NCI-H524 treated with DMSO at 0.1 percent for 48 hours (cell line): Measurements from ENCODE around the gene SPRR1A.

Experiments used
- DNase-seq: peaks from one replicate; lab custom pipeline; 2025; lab: John Stamatoyannopoulos, UW

The SPRR1A gene, protein sequence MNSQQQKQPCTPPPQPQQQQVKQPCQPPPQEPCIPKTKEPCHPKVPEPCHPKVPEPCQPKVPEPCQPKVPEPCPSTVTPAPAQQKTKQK

DNA sequence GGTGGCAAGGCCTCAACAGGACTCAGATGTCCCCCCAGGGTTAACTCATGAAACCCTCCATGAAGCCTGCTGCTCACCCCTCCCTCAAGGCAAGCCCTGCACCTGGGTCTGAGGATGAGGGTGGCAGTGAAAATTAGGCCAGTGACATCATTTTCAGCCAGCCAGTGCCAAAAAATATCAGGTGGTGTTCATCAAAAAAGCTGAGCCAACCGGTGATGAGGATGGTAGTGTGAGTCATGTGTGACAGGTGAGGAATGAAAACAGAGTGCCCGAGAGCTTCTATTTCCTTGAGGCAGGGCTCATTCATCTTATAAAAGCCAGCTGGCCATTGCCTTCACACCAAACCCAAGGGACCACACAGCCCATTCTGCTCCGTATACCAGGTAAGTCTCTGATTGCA, at the start of gene SPRR1A:
Gene SPRR1A (plus strand): TSS at position 339 of the 400 bp plus-strand sequence. CDS start 1,150 bp downstream, outside the sequence.
- DNase-seq: no peak

DNA sequence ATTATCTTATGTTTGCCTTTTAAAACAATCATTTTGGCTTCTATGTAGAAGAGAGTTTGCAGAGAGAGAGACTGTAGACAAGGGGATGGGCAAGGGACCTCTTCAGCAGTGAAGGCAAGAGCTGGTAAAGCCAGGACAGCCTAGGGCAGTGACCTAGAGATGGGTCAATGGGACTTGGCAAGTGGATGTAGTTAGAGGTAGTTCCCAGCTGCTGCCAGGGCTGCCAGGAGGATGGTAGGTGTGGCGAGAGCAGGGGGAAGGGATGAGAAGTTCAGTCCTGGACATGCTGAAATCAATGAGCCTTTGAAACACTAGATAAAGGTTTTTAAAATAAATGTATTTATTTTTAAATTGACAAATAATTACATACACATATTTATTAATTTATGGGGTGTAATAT, 43.3 kb upstream of the SPRR1A start:
- DNase-seq: no peak

DNA sequence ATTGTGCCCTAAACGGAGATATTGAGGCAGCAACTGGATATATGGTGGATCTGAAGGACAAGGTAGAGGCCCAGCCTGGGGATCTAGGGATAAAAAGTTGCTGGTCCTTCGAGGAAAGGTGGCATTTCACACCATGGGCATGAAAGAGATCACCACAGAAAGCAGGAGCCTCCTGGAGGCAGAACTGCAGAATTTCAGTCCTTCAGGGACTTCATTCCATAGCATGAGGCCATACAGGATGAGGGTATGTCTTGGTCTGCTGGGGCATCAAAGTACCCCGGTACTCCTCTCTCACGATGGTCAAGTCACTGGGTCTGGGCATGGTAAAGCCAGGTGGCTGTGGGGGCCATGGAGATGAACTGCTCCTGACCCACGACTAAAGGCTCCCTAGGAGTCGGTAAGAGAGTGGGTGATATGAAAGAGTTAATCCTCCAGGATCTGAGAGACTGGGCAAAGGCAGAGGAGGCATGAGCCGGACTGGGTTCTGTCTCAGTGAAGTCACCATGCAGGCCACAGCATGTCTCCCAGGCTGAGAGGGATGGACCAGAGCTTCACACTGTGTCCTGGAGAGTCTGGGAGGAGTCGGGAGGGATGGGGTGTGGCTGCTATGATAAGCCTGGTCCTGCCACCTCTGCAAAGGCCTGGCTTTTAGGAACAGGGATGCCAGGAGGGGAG, 42.7 kb upstream of the SPRR1A start:
- no peak for DNase-seq

DNA sequence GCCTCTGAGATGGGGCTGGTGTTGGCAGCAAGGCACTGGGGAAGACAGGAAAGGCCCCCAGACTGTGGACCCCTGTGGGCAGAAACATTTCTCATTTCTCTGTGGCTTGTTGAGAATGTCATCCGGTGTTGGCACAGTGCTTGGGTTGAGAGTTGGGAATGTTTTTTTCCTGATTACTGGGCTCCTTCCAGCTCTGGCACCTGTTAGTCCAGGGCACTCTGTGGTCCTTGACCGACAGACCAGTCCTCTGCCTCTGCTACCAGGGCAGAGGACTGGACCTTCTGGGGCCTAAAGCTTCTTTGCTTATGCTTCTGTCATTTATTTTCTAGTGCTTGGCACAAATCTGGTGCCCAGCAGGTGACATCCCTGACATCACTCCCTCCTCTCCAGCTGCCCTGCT, 41.7 kb upstream of the SPRR1A start:
- DNase-seq: no peak

DNA sequence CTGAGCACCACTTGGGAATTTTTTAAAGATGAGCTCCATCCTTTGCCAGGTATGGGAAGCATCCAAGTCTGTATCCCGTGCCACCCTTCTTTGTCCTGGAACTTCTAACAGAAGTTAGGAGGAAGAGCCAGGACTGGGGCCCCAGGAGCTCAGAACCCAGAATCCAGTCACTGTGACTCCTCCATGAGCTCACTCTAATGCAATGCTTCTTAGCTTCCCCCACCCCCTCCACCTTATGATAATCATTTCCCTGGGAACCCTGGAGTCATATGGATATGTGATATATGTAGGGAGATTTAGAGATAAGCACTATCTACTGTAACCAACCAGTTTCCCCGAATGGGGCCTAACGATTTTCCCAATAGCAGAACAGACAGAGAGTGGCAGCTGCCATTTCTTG, 37.6 kb upstream of the SPRR1A start:
- no peak for DNase-seq

DNA sequence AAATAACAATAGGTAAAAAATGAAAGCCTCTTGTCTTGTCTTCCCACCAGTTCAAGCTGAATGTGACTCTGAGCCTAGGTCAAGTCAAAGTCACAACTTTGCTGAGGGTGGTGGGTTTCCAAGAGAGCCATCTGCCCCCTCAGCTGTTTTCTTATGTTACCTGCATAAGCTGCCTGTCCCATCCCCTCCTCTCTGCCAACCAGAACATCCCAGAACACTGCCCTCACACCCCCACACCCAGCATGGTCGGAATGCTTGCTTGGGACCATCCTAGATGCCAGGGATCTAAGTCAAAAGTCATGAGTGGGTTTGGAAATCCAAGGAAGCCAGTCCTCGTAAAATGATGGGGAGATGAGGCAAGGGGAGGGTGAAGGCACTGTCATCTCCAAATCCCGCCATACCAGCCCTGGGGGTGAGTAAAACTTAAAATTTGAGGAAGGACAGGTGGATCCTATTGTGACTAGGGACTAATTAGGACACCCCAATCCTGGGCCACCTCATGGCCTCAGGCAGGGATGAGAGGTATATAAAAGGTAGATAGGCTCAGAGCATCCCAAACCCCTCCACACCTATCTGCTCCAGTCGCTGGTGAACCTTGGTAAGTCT, 37.1 kb upstream of the SPRR1A start, which contains the start of gene SPRR5:
Gene SPRR5 (plus strand): TSS at position 556 of the 606 bp plus-strand sequence. CDS start 1,349 bp downstream, outside the sequence.
- no peak for DNase-seq

DNA sequence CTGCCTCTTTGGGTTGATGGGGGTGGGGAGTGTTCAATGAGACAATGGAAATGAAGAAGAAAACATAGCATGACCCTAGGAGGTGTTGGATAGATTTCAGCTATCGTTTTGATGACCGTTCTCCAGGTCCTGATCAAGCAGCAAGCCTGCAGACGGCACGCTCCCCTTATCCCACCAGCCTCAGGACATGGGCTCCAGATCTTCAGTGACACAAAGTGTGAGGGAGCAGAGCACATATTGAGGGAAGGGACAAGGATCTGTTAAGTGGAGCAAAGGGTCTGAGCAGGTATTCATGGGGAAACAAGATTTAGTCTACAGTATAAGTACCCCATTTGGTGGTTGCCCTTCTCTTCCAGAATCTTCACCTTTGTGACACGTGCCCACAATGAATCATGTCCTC, 32.2 kb upstream of the SPRR1A start:
- no peak for DNase-seq

DNA sequence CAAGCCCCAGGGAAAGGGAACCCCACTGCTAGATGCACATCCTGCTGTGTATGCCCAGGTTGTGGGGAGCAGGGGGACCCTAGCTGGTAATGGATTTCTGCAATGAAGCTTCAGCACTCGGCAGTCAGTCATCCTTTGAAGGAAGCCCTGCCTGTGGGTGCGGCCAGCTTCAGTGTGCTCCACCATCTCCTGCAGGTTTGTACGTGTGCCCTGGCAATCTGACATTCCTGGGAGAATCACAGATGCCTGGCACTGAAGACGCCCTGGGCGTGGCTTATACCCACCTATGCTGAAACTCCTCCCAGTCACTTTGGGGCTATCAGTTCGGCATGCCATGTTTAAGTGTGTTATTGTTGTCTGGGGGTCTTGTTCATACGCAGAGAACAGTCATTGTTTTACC, 30.1 kb upstream of the SPRR1A start:
- DNase-seq: no peak

DNA sequence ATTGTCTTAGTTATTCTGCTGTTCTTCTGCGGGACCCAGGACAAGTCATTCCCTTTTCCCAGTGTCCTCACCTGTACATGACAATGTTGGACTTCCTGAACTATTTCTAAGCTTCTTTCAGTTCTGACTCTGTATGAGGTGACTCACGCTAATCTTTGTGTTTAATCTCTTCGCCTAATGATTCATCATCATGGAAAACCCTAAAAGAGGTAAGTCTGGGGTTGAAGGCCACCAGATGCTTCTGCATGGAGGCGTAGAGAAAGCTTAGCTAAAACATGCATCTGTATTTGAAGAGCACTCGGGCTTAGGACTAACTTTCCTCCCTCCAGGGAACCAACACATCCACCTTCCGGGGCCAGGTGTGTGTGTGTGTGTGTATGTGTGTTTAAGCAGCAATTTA, 29.4 kb upstream of the SPRR1A start:
- DNase-seq: no peak

DNA sequence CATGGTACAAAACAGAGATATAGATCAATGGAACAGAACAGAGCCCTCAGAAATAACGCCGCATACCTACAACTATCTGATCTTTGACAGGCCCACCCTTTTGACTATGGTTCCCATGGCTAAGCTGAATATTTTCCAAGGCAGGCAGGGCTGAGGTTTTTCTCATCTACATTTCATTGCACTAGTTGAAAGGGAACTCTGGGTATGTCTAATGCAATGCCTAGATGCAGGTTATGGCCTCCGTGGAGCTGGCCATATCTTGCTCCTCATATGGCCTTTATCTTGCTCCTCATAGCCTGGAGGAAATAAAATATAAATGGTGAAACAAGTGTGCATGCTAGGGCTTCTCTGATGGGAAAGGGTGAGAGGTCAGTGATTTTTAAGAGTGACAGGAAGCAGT, 26.3 kb upstream of the SPRR1A start:
- DNase-seq: no peak

DNA sequence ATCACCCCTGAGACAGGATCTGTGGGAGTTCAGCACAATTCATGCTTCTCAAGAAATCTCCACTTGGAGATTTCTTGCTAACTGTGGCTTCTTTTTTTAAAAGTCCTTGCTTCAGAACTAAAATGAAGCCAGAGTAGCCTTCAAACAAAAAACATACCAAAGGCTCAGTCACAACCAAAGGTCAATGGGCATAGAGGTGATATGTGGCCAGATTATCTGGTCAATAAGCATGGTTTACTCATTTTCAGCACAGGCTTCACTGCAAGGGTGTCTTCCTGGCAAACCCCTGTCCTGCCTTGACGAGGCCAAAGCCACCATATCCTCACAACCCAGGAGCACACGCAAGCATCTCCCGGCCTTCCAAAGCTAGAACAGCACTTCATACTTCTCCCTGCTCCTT, 24.6 kb upstream of the SPRR1A start:
- no peak for DNase-seq

DNA sequence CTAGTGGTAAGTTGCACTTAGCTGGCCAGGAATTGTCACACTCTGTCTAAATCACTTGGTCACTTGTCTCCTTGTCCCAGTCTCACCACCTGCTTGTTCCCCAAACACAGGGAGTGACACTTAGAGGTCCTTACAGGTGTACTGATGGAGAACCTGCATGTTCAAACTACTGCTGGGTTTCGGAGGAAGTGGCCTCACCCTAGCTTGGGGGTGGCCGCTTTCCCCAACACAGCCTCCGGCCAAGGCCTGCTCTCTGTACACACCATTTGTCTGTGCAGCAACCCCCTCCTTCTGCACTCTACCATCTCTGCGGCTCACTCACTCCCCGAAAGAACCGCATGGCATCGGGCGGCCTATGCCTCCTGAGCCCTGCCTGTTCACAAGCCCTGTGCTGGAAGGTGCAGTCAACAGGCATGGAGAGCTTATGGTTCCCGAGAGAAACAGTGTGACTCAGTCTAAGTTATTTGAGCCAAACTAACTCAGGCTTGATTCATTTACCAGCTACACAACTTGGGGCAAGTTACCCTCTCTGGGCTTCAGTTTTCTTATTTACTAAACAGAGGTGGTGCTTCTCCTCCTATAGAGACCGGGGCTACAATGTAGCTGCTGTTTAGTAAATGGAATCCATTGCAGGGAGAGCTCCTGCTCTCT, 24.0 kb upstream of the SPRR1A start:
- DNase-seq: no peak

DNA sequence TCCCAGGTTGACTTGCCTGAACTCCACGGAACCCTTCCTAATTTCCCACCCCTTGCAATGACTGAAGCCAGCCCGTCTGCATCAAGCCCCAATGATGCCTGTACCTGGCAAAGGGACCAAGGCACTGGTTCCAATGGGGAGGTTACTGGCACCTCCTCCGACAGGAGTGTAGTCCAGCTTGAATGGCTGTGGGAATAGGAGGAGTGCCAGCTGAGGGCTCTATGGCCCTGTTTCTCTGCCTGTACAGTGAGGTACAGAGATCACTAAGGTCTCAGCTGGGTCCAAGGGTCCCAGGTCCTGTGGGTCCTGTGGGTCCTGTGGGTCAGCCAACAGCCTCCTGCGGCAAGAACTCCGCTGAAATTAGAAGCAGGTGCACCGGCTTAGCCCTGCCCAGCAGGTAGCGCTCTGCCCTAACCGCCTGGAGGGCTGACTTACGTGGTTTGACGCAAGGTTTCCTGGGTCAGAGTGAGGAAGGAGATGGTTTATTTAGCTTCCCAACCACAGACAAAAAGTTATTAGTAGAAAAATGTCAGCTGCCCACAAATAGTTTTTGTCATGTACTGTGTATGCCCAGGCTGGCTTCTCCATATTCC, 23.3 kb upstream of the SPRR1A start:
- no peak for DNase-seq

DNA sequence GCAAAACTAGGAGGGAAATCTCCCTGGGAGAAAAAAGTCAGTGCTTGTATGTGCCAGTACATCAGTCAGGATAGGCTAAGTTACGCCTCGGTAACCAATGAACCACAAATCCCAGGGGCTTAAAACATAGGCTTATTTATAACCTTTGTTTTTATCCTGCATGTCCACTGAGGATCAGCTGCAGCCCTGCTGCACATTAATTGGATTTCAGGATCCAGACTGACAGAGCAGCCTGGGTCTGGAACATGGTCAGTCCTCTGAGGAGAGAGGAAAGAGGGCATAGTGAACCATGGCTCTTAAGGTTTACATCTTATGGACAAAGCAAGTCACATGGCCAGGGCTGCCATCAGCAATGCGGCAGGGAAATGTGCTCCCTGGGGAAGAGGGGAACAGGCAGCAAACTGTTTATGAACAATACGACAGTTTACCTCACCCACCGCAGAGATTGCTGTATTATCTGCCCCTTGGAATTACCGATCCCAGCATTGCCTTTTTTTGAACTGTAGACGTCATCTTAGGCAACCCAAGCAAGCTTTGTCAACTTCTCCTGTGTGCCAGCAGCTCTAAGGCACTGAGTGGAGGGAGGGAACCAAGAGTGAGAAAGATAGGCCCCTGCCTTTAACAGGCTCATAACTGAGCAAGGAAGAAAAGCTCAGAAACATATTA, 22.5 kb upstream of the SPRR1A start:
- DNase-seq: no peak

DNA sequence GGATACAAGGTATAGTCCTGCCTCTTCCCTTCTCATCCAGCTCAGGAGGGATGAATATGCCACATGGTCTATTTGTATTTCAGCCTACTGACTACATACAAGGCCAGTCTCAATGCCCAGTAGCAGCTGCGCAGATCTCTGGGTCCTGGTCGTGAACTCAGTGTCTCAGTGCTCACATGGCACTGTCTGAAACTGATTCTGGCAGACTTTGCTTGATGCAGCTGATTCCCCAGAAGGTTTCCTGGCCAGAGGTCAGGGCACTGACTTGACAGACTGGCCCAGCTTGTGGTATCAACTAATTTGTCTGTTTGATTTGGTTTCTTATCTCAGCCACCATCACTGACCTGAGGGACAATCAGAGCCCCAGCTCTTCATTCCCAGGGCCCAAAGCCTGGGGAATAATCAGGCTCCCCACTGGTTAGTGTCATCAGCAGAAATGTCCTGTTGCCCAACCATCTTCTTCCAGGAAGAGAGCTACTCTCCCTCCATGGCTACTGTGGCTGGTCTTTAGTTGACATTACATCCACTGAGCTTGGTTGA, 20.9 kb upstream of the SPRR1A start:
- DNase-seq: no peak

DNA sequence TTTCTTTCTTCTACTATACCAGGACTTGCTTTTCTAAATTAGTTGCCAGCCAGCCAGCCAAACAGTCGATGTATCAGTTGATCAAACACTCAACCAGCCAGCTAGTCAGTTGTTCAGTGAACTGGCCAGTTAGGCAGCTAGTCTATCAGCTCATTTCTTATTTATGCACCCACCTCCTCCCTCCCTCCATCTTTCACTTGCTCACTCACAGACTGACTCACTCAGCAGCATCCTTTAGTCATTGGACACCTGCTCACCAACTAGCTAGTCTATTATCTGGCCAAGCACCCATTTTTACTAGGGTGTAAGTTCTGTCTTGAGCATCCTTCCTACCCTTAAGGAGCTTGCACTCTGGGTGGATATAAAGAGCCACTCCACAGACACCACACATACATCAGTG, 19.3 kb upstream of the SPRR1A start:
- no peak for DNase-seq

DNA sequence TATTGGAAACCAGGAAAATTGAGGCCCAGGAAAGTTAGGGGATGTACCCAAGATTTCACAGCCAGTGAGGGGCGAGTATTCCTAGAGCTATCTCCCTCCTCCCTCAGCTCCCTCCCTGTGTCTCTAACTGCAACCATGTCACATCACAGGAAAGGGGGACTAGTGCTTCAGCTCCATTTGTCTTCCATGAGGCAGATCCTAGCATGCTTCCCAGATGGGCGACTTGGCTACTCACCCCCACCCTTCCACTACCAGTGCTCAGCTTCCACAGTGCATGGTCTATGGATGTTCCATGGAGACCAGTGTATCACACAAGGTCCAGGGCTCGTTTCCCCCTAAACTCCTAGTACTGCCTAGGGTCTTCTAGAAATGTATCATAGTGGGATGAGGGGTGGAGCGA, 18.0 kb upstream of the SPRR1A start:
- no peak for DNase-seq

DNA sequence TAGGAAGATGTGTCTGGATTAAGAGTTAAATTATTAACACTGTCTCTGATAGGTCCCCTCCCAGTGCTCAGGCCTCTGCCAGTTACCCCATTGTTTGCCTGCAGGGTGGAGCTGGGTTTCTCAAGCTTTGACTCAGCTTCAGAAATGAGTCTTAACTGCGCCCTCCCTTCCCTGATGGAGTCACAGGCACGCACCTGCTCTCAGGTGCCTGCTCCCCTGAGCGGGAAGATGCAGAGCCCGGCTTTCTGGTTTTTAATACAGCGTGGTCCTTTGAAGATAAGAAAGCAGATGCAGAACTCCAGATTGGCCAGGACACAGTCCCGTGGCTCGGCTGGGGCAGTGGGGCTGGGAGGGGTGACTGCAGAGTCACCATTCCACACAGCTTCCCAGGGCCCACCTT, 16.7 kb upstream of the SPRR1A start:
- no peak for DNase-seq

DNA sequence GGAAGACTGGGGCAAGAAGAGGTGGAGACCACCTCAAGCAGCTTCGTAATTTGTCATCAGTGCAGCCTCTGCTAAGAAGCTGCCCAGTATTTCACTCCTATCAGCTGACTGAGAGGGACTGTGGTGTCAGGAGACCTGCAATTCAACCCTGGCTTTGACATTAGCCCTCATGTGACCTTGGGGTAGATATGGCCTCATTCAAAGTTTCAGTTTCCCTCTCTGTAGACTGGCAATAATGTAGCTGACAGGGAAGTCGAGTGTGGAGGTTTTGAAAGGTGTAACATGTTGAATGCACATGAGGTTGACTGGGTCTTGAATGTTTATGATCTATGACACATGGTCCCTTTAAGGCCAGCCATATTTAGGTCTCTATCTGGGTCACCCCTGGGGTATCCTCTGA, 15.6 kb upstream of the SPRR1A start:
- DNase-seq: no peak

DNA sequence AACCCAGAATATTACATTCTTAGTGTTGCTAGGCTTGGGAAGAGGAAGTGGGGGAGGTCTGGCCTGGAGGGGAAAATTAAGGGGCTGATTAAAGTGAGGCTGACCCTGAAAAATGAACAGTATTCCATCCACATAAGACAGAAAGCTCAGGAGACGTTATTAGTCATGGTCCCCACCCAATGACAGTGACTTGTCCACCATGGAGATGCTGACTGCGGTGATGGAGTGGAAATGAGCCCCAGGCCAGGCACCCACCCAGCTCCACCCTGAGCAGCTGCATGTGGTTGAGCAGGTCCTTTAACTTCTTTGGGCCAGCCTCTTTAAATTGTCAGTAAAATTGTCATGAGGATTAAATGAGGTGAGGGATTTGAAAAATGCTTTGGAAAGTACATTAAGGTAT, 14.8 kb upstream of the SPRR1A start:
- DNase-seq: no peak

DNA sequence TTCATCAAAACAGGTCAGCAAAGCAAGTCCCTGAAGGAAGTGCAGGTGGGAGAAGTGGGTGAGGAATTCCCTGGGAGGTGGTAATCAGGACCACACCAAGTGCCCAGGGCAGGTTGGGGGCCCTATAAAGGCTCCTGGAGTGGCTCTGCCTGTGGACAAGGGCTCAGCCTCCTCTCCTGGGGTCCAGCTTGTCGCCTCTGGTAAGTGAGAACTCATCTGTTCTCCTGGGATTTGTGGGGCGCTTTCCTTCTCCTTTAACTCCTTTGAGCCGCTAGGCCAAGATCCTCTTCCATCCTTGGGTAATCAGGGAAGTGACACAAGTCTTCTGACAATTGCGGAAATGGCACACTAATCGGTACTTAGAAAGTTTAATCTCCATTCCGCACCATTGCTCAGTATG, 13.4 kb upstream of the SPRR1A start, which contains the start of gene SPRR4:
Gene SPRR4 (plus strand): TSS at position 154 of the 400 bp plus-strand sequence. CDS start 1,243 bp downstream, outside the sequence.
- DNase-seq: no peak
